GM18951 (cell line): ENCODE results near the gene STAMBP.

ENCODE experiments used
- POLR2A ChIP-seq: IDR thresholded peaks from 4 replicates; pipeline ENCODE4 v1.6.1; 2011; ENCODE audit warnings: mild to moderate bottlenecking; ENCODE audit not compliant: insufficient read length, insufficient read depth; ENCODE audit errors: extremely low read depth
- in situ Hi-C: fragments of 300-500 bp; cut with MboI; formaldehyde crosslinking; loops from one replicate; pipeline ENCODE4 v1.12.0; 2022; ENCODE audit warnings: low sequenced_read_pairs, mixed read lengths, inconsistent platforms; ENCODE audit not compliant: unreplicated experiment

The STAMBP gene

DNA sequence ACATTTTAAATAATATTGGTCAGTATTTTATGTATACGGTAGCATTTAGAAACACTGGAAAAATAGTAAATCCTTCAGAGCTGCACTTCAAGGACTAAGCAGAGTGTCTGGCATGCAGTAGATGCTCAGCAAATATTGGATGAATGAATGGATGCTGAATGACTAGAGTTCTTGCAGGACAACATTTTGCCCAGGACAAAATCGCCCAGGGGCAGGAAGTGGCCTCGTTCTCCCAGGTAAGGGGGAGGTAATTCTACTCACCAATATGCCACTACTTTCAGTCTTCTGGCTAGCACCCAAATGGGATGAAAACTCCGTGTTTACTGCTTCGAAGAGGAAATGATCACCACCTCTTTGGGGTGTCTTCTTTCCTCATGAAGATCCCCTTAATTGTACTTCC lies 93.9 kb downstream of the STAMBP start:
- no peak for TF ChIP-seq POLR2A
- in situ Hi-C loops, result no loop called here
